HepG2 (cell line): ENCODE measurements around the gene RFTN1. TPM values are rescaled to one million over a fixed set of nuclear protein-coding genes. Genes with fewer than 3 reads are reported as not detected.

Experiments used
- ATAC-seq: fragments of 200-7000 bp; cut with Tn5 transposase; 3 replicates; pipeline ENCODE4 v1.9.1; 2020; ENCODE audit warnings: mild to moderate bottlenecking, moderate library complexity
- BruUV-seq: library from RNA; stranded (reverse); fragments of 400-500 nt; replicated peaks from 2 replicates; lab custom pipeline; 2021; lab: Mats Ljungman, UMichigan
- CTCF ChIA-PET: fragments of 300-600 bp; formaldehyde crosslinking; extraction: SDS; loops from one replicate; lab custom pipeline; 2021; ENCODE audit warnings: low total read pairs, inconsistent platforms, low intra/inter-chr PET ratio; lab: Yijun Ruan, JAX
- POLR2A ChIA-PET: fragments of 350-600 bp; sonication (Branson Sonifier 250); formaldehyde crosslinking; loops from one replicate; lab custom pipeline; 2020; ENCODE audit warnings: antibody characterized with exemption, inconsistent platforms; lab: Yijun Ruan, JAX
- DNase-seq: peaks from one replicate; pipeline ENCODE4 v3.0.0-alpha.2; 2015; ENCODE audit warnings: low spot score
- FAIRE-seq: peaks from 3 replicates; lab custom pipeline; 2011; peaks lifted over from hg19 to GRCh38; lab: Jason Lieb, UNC
- H2AFZ ChIP-seq: one replicate; pipeline ENCODE4 v1.6.1; 2011; ENCODE audit warnings: low read length, inconsistent platforms
- H3K27ac ChIP-seq: fragments of 300-600 bp; 3 replicates; pipeline ENCODE4 v1.8.0; 2011; ENCODE audit warnings: mixed run types, mild to moderate bottlenecking, mixed read lengths, low read length, inconsistent platforms; ENCODE audit not compliant: insufficient read depth; ENCODE audit errors: extremely low read length
- H3K27me3 ChIP-seq, 2 experiments: fragments of 200-600 bp in 1 of 2; 2 replicates in 1 of 2; 3 replicates in 1 of 2; pipeline versions ENCODE4 v1.6.0 to v1.8.0; 2011; ENCODE audit warnings: low read length in 2 of 2, mild to moderate bottlenecking in 2 of 2, moderate library complexity in 2 of 2, inconsistent platforms in 1 of 2; ENCODE audit not compliant: insufficient read depth in 2 of 2, control insufficient read depth in 1 of 2
- H3K36me3 ChIP-seq, 2 experiments: fragments of 200-600 bp in 1 of 2; replicated peaks in 1 of 2; 2 replicates in 1 of 2; 3 replicates in 1 of 2; pipeline versions ENCODE4 v1.5.1 to v1.8.0; 2011; ENCODE audit warnings: low read length in 2 of 2, inconsistent platforms in 1 of 2; ENCODE audit not compliant: insufficient read depth in 2 of 2, control insufficient read depth in 1 of 2
- H3K4me1 ChIP-seq: 2 replicates; pipeline ENCODE4 v1.5.1; 2012; ENCODE audit warnings: low read length, inconsistent platforms; ENCODE audit not compliant: insufficient read depth
- H3K4me2 ChIP-seq: 2 replicates; pipeline ENCODE4 v1.6.0; 2011; ENCODE audit warnings: low read depth, low read length, inconsistent platforms
- H3K4me3 ChIP-seq, 3 experiments: fragments of 200-600 bp in 1 of 3; sonication (generic), shearing (Covaris generic) in 1 of 3; replicated peaks in 1 of 3; 2 replicates each; pipeline ENCODE4 v1.5.1; 2011 to 2016; ENCODE audit warnings: low read length in 3 of 3, inconsistent platforms in 2 of 3, low read depth in 2 of 3, mild to moderate bottlenecking in 2 of 3, control low read depth in 1 of 3, mixed read lengths in 1 of 3; ENCODE audit not compliant: insufficient read depth in 1 of 3
- H3K79me2 ChIP-seq: one replicate; pipeline ENCODE4 v1.6.1; 2011; ENCODE audit warnings: low read length, inconsistent platforms; ENCODE audit not compliant: insufficient read depth
- H3K9ac ChIP-seq: 2 replicates; pipeline ENCODE4 v1.6.0; 2011; ENCODE audit warnings: mild to moderate bottlenecking, low read depth, low read length, inconsistent platforms; ENCODE audit not compliant: insufficient read depth
- H3K9me3 ChIP-seq: 2 replicates; pipeline ENCODE4 v1.5.1; 2012; ENCODE audit warnings: mild to moderate bottlenecking, low read length
- H4K20me1 ChIP-seq: 2 replicates; pipeline ENCODE4 v1.6.0; 2011; ENCODE audit warnings: inconsistent platforms, mild to moderate bottlenecking, low read length, moderate library complexity; ENCODE audit not compliant: insufficient read depth
- ATF2 ChIP-seq: sonication (generic); formaldehyde crosslinking; IDR thresholded peaks from 2 replicates; pipeline ENCODE4 v1.4.0; 2020; ENCODE audit warnings: missing genetic modification reagents
- MIER3 ChIP-seq: IDR thresholded peaks from 2 replicates; pipeline ENCODE4 v1.6.1; 2016; ENCODE audit warnings: missing compliant biosample characterization, borderline replicate concordance
- MTA3 ChIP-seq: sonication (generic); formaldehyde crosslinking; IDR thresholded peaks from 2 replicates; pipeline ENCODE4 v1.4.0; 2020; ENCODE audit warnings: missing genetic modification reagents
- SKIL ChIP-seq: sonication (generic); formaldehyde crosslinking; IDR thresholded peaks from 2 replicates; pipeline ENCODE4 v1.8.0; 2022; ENCODE audit warnings: missing genetic modification reagents, mild to moderate bottlenecking, moderate library complexity, borderline replicate concordance
- ZNF24 ChIP-seq: fragments of 450-650 bp; IDR thresholded peaks from 2 replicates; pipeline ENCODE4 v1.6.1; 2017; ENCODE audit warnings: antibody characterized with exemption, mild to moderate bottlenecking
- ZNF362 ChIP-seq: sonication (generic); formaldehyde crosslinking; IDR thresholded peaks from 2 replicates; pipeline ENCODE4 v1.4.0; 2020; ENCODE audit warnings: missing genetic modification reagents, mild to moderate bottlenecking, borderline replicate concordance
- ZNF407 ChIP-seq: sonication (generic); formaldehyde crosslinking; IDR thresholded peaks from one replicate; pipeline ENCODE4 v1.5.1; 2020; ENCODE audit warnings: mild to moderate bottlenecking, missing genetic modification reagents; ENCODE audit errors: not compliant biosample characterization
- ZNF510 ChIP-seq: sonication (generic); formaldehyde crosslinking; IDR thresholded peaks from 2 replicates; pipeline ENCODE4 v1.4.0; 2020; ENCODE audit warnings: low read depth, mild to moderate bottlenecking, missing genetic modification reagents
- ZNF563 ChIP-seq: sonication (generic); formaldehyde crosslinking; IDR thresholded peaks from 2 replicates; pipeline ENCODE4 v1.8.0; 2022; ENCODE audit warnings: mild to moderate bottlenecking, moderate library complexity, missing genetic modification reagents
- ZNF75D ChIP-seq: sonication (generic); formaldehyde crosslinking; IDR thresholded peaks from 2 replicates; pipeline ENCODE4 v1.8.1; 2023; ENCODE audit warnings: missing genetic modification reagents, mild to moderate bottlenecking, borderline replicate concordance
- WGBS: methylation state at CpG from one replicate; pipeline ENCODE4 v1.1.6; 2017; ENCODE audit warnings: low lambda C conversion rate; 5-methylcytosine and 5-hydroxymethylcytosine counted together
- in situ Hi-C: cut with HindIII; loops from 2 replicates; pipeline ENCODE4 v1.10.0; 2017; ENCODE audit warnings: low pct_unique_long_range_greater_than_20kb; ENCODE audit not compliant: extremely low pct_ligation_motif_present
- intact Hi-C: fragments of 100-400 bp; cut with micrococcal nuclease; formaldehyde crosslinking; loops from one replicate; pipeline ENCODE4 v1.10.0; 2022; ENCODE audit not compliant: unreplicated experiment
- polyA plus RNA-seq, 8 experiments: library from polyadenylated mRNA; depleted of rRNA in 3 of 8; stranded (reverse) in 7 of 8; unstranded in 1 of 8; fragments of >200 nt; fragmentation: Illumina TruSeq in 4 of 8; extraction: Trizol in 4 of 8; gene quantifications; 2 replicates each; pipeline versions ENCODE4 v1.2.1 to v1.2.3, GENCODE V29; 2011 to 2016; ENCODE audit warnings: low read depth in 4 of 8, missing spikeins in 1 of 8, mixed read lengths in 1 of 8; ENCODE audit not compliant: insufficient read depth in 1 of 8
- total RNA-seq, 5 experiments: library from RNA; depleted of rRNA; stranded (reverse); fragments of >200 nt; fragmentation: Illumina TruSeq; extraction: Trizol; gene quantifications; 2 replicates each; pipeline ENCODE4 v1.2.3, GENCODE V29; 2016; ENCODE audit warnings: low read depth in 1 of 5

The RFTN1 gene
- total and polyA plus RNA-seq, 2 of the 13 experiments (the other 11 are each of a cell fraction or from before 2014, with no cell fraction given): not detected

GRCh38 chr3:16313886-16314645 lies 199.4 kb downstream of the RFTN1 start:
- Histone ChIP-seq H3K9ac (no peak overlapping the region), H4K20me1 (no peaks in the 10 kb centered on the region), H3K9me3 (no peaks in the 10 kb centered on the region), H2AFZ (no peak overlapping the region), H3K27ac (no peak overlapping the region), H3K79me2 (no peaks in the 10 kb centered on the region), H3K4me1 (peaks cover 16% of the 10 kb centered on the region; the same call in 1 of the 2 replicates), H3K27me3 (no peaks in the 10 kb centered on the region), H3K4me2 (no peak overlapping the region), H3K4me3 (no peak overlapping the region), H3K36me3 (peaks cover 6 to 27% of the 10 kb centered on the region in 2 experiments; a peak in 4 of 5 replicates)
- no peak for FAIRE-seq
- CTCF ChIA-PET: no interaction called here
- BruUV-seq: no TSS peak
- no peak for DNase-seq
- 97% methylated on average over 5 of the region's 5 CpGs for WGBS
- POLR2A ChIA-PET: interaction anchor here (1.2 kb wide), 1 partner anchor 62 kb away, joined by 3 read pairs; no protein-coding TSS in a partner anchor
- intact Hi-C loops (no loop called here), in situ Hi-C loops (no loop called here)
- no peak for ATAC-seq
- TF ChIP-seq ZNF407 (CRISPR knock-in tag) (no peak), ZNF510 (CRISPR knock-in tag) (no peak), ZNF24 (no peak), MTA3 (CRISPR knock-in tag) (no peak), ZNF362 (CRISPR knock-in tag) (no peak), ZNF75D (CRISPR knock-in tag) (no peak), MIER3 (CRISPR knock-in tag) (no peak), ZNF563 (CRISPR knock-in tag) (no peak), SKIL (no peak), ATF2 (CRISPR knock-in tag) (no peak)
